HEK293T (cell line): ENCODE measurements around the gene TMSB4X.

Experiments
- ARNT ChIP-seq: fragments of 450-650 bp; IDR thresholded peaks from 2 replicates; pipeline ENCODE4 v1.6.1; 2017; ENCODE audit warnings: mild to moderate bottlenecking
- BHLHE40 ChIP-seq: fragments of 450-650 bp; IDR thresholded peaks from 2 replicates; pipeline ENCODE4 v1.6.1; 2016; ENCODE audit warnings: mild to moderate bottlenecking, moderate library complexity, borderline replicate concordance
- LEF1 ChIP-seq: fragments of 450-650 bp; IDR thresholded peaks from 2 replicates; pipeline ENCODE4 v1.6.1; 2017; ENCODE audit warnings: mild to moderate bottlenecking, borderline replicate concordance
- SP1 ChIP-seq: fragments of 450-650 bp; IDR thresholded peaks from 2 replicates; pipeline ENCODE4 v1.6.1; 2017
- SUZ12 ChIP-seq: fragments of 450-650 bp; IDR thresholded peaks from 2 replicates; pipeline ENCODE4 v1.6.1; 2016; ENCODE audit warnings: mild to moderate bottlenecking

GRCh38 chrX:12978205-12979025 is 3.5 kb downstream of the TMSB4X start:
- TF ChIP-seq LEF1 (no peak), SP1 (no peak), ARNT (no peak), BHLHE40 (no peak), SUZ12 (no peak)
